ENCODE data around the gene LCT. TPM values are rescaled to one million over a fixed set of nuclear protein-coding genes. Genes with fewer than 3 reads are reported as not detected.
A peak's percentile ranks its signal among the peaks of the same experiment; 100 is the strongest.

LCT gene
- total and polyA plus RNA-seq, 2 experiments from 2014 or later: not detected

DNA sequence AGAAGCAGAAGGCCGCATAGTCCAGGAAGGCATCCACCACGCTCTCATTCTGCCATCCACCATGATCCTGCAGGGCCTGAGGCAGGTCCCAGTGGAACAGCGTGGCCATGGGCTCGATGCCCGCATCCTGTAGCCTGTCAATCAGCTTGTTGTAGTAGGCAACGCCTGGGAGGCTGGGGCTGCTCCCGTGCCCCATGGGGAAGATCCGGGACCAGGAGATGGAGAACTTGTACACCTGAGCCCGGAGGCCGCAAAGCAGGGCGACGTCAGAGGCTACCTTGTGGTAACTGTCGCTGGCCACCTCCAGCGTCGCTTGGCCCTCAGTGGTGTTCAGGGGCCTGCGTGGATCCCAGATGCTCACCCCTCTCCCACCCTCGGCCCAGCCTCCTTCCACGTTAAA, 19.5 kb downstream of the LCT start:
- Histone ChIP-seq H3K27me3 (ENCODE audit: insufficient read depth) (no peaks in the 10 kb centered on the region), H2AFZ (peak overlapping the region; percentile 5; the same call in 1 of the 2 replicates), H3K4me1 (ENCODE audit: insufficient read depth) (no peaks in the 10 kb centered on the region), H3K36me3 (ENCODE audit: insufficient read depth) (no peaks in the 10 kb centered on the region), H3K79me2 (replicated peaks; ENCODE audit: insufficient read depth) (no peaks in the 10 kb centered on the region), H3K9me2 (ENCODE audit: insufficient read depth) (0 out of 2 replicates have a peak, but pooled peaks cover 1% of the 10 kb centered on the region), H3K27ac (ENCODE audit: low read depth) (no peak overlapping the region), H3K4me2 (no peak overlapping the region), H4K20me1 (replicated peaks; ENCODE audit: insufficient read depth) (no peaks in the 10 kb centered on the region), H3F3A (replicated peaks; ENCODE audit: low read depth) (no peaks in the 10 kb centered on the region), H3K4me3 (no peak overlapping the region)
- no peaks in the 10 kb centered on the region for H3K4me1 Mint-ChIP-seq
- peaks cover 2% of the 10 kb centered on the region for H3K27me3 Mint-ChIP-seq (ENCODE audit: insufficient read depth, low read depth, poor library complexity)
- DNase-seq (ENCODE audit: low spot score) (no peak), ATAC-seq (no peak)
- H3K27ac Mint-ChIP-seq: no peak overlapping the region
- no peaks in the 10 kb centered on the region for H3K36me3 Mint-ChIP-seq (ENCODE audit: low read depth)
- H3K4me3 Mint-ChIP-seq: no peak overlapping the region
- TF ChIP-seq STAT1 (IDR thresholded peaks at IDR 0.05; ENCODE audit: unreplicated experiment) (no peak), EZH2phosphoT487 (IDR thresholded peaks at IDR 0.05; ENCODE audit: unreplicated experiment) (no peak)
- TF ChIP-seq, protein P1, sequence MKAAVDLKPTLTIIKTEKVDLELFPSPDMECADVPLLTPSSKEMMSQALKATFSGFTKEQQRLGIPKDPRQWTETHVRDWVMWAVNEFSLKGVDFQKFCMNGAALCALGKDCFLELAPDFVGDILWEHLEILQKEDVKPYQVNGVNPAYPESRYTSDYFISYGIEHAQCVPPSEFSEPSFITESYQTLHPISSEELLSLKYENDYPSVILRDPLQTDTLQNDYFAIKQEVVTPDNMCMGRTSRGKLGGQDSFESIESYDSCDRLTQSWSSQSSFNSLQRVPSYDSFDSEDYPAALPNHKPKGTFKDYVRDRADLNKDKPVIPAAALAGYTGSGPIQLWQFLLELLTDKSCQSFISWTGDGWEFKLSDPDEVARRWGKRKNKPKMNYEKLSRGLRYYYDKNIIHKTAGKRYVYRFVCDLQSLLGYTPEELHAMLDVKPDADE (IDR thresholded peaks at IDR 0.05): no peak
- TF ChIP-seq, protein P2, sequence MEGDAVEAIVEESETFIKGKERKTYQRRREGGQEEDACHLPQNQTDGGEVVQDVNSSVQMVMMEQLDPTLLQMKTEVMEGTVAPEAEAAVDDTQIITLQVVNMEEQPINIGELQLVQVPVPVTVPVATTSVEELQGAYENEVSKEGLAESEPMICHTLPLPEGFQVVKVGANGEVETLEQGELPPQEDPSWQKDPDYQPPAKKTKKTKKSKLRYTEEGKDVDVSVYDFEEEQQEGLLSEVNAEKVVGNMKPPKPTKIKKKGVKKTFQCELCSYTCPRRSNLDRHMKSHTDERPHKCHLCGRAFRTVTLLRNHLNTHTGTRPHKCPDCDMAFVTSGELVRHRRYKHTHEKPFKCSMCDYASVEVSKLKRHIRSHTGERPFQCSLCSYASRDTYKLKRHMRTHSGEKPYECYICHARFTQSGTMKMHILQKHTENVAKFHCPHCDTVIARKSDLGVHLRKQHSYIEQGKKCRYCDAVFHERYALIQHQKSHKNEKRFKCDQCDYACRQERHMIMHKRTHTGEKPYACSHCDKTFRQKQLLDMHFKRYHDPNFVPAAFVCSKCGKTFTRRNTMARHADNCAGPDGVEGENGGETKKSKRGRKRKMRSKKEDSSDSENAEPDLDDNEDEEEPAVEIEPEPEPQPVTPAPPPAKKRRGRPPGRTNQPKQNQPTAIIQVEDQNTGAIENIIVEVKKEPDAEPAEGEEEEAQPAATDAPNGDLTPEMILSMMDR (conservative IDR thresholded peaks at IDR 0.05; ENCODE audit: low read depth in 2 of 2): no peak
- peaks cover 7% of the 10 kb centered on the region; the same call in 2 of the 3 replicates for H3K9me3 Mint-ChIP-seq

DNA sequence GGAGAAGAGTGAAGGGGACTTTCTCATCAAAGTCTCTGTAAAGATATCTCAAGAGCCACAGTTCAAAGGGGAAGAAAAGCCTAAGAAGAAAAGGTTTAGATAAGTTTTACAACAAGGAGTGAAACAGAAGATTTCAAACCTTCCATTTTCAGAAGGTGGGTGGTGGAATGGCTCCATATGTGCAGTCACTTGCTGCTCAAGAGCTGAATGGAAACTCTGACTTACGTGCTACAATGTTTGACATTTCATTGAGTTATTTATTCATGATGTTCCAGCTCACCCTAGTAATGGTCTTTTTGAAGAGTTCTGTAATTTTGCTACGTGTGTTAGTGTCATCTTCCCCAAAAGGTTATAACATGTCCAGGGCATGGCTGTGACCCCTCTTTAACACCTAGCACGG, 21.7 kb downstream of the LCT start:
- Histone ChIP-seq H3K36me3 (ENCODE audit: insufficient read depth) (no peaks in the 10 kb centered on the region), H3K4me2 (no peak overlapping the region), H3F3A (replicated peaks; ENCODE audit: low read depth) (no peaks in the 10 kb centered on the region), H3K4me1 (ENCODE audit: insufficient read depth) (no peaks in the 10 kb centered on the region), H3K79me2 (replicated peaks; ENCODE audit: insufficient read depth) (no peaks in the 10 kb centered on the region), H2AFZ (no peak overlapping the region), H3K27me3 (ENCODE audit: insufficient read depth) (no peaks in the 10 kb centered on the region), H4K20me1 (replicated peaks; ENCODE audit: insufficient read depth) (no peaks in the 10 kb centered on the region), H3K4me3 (no peak overlapping the region), H3K27ac (ENCODE audit: low read depth) (no peak overlapping the region), H3K9me2 (ENCODE audit: insufficient read depth) (no peaks in the 10 kb centered on the region)
- peaks cover 5% of the 10 kb centered on the region; the same call in 2 of the 3 replicates for H3K9me3 Mint-ChIP-seq
- ATAC-seq (no peak), DNase-seq (ENCODE audit: low spot score) (no peak)
- H3K27me3 Mint-ChIP-seq (ENCODE audit: insufficient read depth, low read depth, poor library complexity): peaks cover 3% of the 10 kb centered on the region
- H3K27ac Mint-ChIP-seq: no peak overlapping the region
- no peak overlapping the region for H3K4me3 Mint-ChIP-seq
- no peaks in the 10 kb centered on the region for H3K4me1 Mint-ChIP-seq
- H3K36me3 Mint-ChIP-seq (ENCODE audit: low read depth): no peaks in the 10 kb centered on the region
- TF ChIP-seq REST (IDR thresholded peaks at IDR 0.05; ENCODE audit: unreplicated experiment) (no peak), ZNF114 (CRISPR knock-in tag; IDR thresholded peaks at IDR 0.05) (no peak), CREB1 (CRISPR knock-in tag; IDR thresholded peaks at IDR 0.05; ENCODE audit: low read depth) (no peak), ZNF331 (CRISPR knock-in tag; IDR thresholded peaks at IDR 0.05; ENCODE audit: low read depth) (no peak)
- TF ChIP-seq, protein P3, sequence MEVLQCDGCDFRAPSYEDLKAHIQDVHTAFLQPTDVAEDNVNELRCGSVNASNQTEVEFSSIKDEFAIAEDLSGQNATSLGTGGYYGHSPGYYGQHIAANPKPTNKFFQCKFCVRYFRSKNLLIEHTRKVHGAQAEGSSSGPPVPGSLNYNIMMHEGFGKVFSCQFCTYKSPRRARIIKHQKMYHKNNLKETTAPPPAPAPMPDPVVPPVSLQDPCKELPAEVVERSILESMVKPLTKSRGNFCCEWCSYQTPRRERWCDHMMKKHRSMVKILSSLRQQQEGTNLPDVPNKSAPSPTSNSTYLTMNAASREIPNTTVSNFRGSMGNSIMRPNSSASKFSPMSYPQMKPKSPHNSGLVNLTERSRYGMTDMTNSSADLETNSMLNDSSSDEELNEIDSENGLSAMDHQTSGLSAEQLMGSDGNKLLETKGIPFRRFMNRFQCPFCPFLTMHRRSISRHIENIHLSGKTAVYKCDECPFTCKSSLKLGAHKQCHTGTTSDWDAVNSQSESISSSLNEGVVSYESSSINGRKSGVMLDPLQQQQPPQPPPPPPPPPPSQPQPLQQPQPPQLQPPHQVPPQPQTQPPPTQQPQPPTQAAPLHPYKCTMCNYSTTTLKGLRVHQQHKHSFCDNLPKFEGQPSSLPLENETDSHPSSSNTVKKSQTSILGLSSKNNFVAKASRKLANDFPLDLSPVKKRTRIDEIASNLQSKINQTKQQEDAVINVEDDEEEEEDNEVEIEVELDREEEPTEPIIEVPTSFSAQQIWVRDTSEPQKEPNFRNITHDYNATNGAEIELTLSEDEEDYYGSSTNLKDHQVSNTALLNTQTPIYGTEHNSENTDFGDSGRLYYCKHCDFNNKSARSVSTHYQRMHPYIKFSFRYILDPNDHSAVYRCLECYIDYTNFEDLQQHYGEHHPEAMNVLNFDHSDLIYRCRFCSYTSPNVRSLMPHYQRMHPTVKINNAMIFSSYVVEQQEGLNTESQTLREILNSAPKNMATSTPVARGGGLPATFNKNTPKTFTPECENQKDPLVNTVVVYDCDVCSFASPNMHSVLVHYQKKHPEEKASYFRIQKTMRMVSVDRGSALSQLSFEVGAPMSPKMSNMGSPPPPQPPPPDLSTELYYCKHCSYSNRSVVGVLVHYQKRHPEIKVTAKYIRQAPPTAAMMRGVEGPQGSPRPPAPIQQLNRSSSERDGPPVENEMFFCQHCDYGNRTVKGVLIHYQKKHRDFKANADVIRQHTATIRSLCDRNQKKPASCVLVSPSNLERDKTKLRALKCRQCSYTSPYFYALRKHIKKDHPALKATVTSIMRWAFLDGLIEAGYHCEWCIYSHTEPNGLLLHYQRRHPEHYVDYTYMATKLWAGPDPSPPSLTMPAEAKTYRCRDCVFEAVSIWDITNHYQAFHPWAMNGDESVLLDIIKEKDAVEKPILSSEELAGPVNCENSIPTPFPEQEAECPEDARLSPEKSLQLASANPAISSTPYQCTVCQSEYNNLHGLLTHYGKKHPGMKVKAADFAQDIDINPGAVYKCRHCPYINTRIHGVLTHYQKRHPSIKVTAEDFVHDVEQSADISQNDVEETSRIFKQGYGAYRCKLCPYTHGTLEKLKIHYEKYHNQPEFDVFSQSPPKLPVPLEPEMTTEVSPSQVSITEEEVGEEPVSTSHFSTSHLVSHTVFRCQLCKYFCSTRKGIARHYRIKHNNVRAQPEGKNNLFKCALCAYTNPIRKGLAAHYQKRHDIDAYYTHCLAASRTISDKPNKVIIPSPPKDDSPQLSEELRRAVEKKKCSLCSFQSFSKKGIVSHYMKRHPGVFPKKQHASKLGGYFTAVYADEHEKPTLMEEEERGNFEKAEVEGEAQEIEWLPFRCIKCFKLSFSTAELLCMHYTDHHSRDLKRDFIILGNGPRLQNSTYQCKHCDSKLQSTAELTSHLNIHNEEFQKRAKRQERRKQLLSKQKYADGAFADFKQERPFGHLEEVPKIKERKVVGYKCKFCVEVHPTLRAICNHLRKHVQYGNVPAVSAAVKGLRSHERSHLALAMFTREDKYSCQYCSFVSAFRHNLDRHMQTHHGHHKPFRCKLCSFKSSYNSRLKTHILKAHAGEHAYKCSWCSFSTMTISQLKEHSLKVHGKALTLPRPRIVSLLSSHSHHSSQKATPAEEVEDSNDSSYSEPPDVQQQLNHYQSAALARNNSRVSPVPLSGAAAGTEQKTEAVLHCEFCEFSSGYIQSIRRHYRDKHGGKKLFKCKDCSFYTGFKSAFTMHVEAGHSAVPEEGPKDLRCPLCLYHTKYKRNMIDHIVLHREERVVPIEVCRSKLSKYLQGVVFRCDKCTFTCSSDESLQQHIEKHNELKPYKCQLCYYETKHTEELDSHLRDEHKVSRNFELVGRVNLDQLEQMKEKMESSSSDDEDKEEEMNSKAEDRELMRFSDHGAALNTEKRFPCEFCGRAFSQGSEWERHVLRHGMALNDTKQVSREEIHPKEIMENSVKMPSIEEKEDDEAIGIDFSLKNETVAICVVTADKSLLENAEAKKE (CRISPR knock-in tag; IDR thresholded peaks at IDR 0.05): no peak

Measured in GM23338 (cell line).